A549 (cell line): ENCODE data around the gene PPP4R4. TPM values are rescaled to one million over a fixed set of nuclear protein-coding genes. Genes with fewer than 3 reads are reported as not detected.

Source experiments
- ATAC-seq, 2 experiments: fragments of 200-7000 bp in 1 of 2; fragments of >200 bp in 1 of 2; cut with Nextera tagmentation in 1 of 2; cut with Tn5 transposase in 1 of 2; 3 replicates each; pipeline versions ENCODE4 v1.8.0 to v1.9.1; 2018 to 2020; ENCODE audit warnings: mild to moderate bottlenecking in 1 of 2, moderate library complexity in 1 of 2
- CTCF ChIA-PET: fragments of 300-600 bp; sonication (Branson Sonifier 250); formaldehyde crosslinking; extraction: SDS; loops from one replicate; lab custom pipeline; 2021; ENCODE audit warnings: antibody characterized with exemption, inconsistent platforms; lab: Yijun Ruan, JAX
- POLR2A ChIA-PET: fragments of 350-600 bp; formaldehyde crosslinking; extraction: SDS; loops from one replicate; lab custom pipeline; 2021; ENCODE audit warnings: antibody characterized with exemption, inconsistent platforms; lab: Yijun Ruan, JAX
- DNase-seq, 2 experiments: peaks; one replicate each; pipeline versions ENCODE4 v3.0.0 to v3.0.0-alpha.2; 2011 to 2016; ENCODE audit warnings: low read depth in 1 of 2, low spot score in 1 of 2
- FAIRE-seq: peaks from 2 replicates; lab custom pipeline; 2011; peaks lifted over from hg19 to GRCh38; lab: Jason Lieb, UNC
- H3K27ac ChIP-seq, 2 experiments: fragments of >200 bp; sonication (Bioruptor Twin); formaldehyde crosslinking; 3 replicates each; pipeline ENCODE4 v1.5.1; 2016 to 2017
- H3K4me1 ChIP-seq: fragments of >200 bp; sonication (Bioruptor Twin); formaldehyde crosslinking; 3 replicates; pipeline ENCODE4 v1.6.1; 2016
- H3K4me2 ChIP-seq: fragments of >200 bp; sonication (Bioruptor Twin); formaldehyde crosslinking; 3 replicates; pipeline ENCODE4 v1.6.1; 2016
- H3K4me3 ChIP-seq: fragments of >200 bp; sonication (Bioruptor Twin); formaldehyde crosslinking; 3 replicates; pipeline ENCODE4 v1.5.1; 2016
- H3K9me3 ChIP-seq: fragments of >200 bp; sonication (Bioruptor Twin); formaldehyde crosslinking; 3 replicates; pipeline ENCODE4 v1.6.1; 2016
- BCL3 ChIP-seq: fragments of >200 bp; sonication (Bioruptor Twin); formaldehyde crosslinking; IDR thresholded peaks from 3 replicates; pipeline ENCODE4 v1.6.1; 2016
- CBX2 ChIP-seq: fragments of 200-600 bp; sonication (generic); IDR thresholded peaks from 2 replicates; pipeline ENCODE4 v1.6.1; 2016; ENCODE audit warnings: low read depth, mild to moderate bottlenecking, borderline replicate concordance
- CBX8 ChIP-seq: fragments of 200-600 bp; sonication (generic); IDR thresholded peaks from 2 replicates; pipeline ENCODE4 v1.6.1; 2016
- CEBPB ChIP-seq, 2 experiments: fragments of >200 bp in 1 of 2; sonication (Bioruptor Twin) in 1 of 2; formaldehyde crosslinking in 1 of 2; IDR thresholded peaks; 2 replicates each; pipeline ENCODE4 v1.6.1; 2012 to 2016
- ELK1 ChIP-seq: fragments of 150-350 bp; IDR thresholded peaks from 2 replicates; pipeline ENCODE4 v1.6.1; 2014; ENCODE audit warnings: low read depth, mild to moderate bottlenecking, low read length
- EP300 ChIP-seq, 2 experiments: fragments of >200 bp; sonication (Bioruptor Twin); formaldehyde crosslinking; IDR thresholded peaks; 2 replicates in 1 of 2; 3 replicates in 1 of 2; pipeline ENCODE4 v1.6.1; 2016 to 2017
- FOSB ChIP-seq: fragments of 250-450 bp; sonication (Bioruptor Pico); IDR thresholded peaks from 2 replicates; pipeline ENCODE4 v1.5.0; 2020; ENCODE audit warnings: mild to moderate bottlenecking, moderate library complexity
- HEYL ChIP-seq: fragments of 250-450 bp; sonication (Bioruptor Pico); IDR thresholded peaks from 2 replicates; pipeline ENCODE4 v1.8.0; 2021; ENCODE audit warnings: mild to moderate bottlenecking, moderate library complexity
- HOXA7 ChIP-seq: fragments of 250-450 bp; sonication (Bioruptor Pico); IDR thresholded peaks from 2 replicates; pipeline ENCODE4 v1.5.0; 2020; ENCODE audit warnings: mild to moderate bottlenecking, moderate library complexity
- MYC ChIP-seq: IDR thresholded peaks from 2 replicates; pipeline ENCODE4 v1.6.1; 2012; ENCODE audit warnings: mild to moderate bottlenecking, inconsistent platforms, low read length, improper control_type of control experiment, borderline replicate concordance
- SMC3 ChIP-seq: fragments of >200 bp; sonication (Bioruptor Twin); formaldehyde crosslinking; IDR thresholded peaks from 3 replicates; pipeline ENCODE4 v1.6.1; 2018; ENCODE audit warnings: inconsistent platforms
- TFCP2L1 ChIP-seq: fragments of 250-450 bp; sonication (Bioruptor Pico); IDR thresholded peaks from 2 replicates; pipeline ENCODE4 v1.5.0; 2021; ENCODE audit warnings: mild to moderate bottlenecking
- TP53 ChIP-seq: fragments of 250-450 bp; sonication (Bioruptor Pico); IDR thresholded peaks from 2 replicates; pipeline ENCODE4 v1.5.0; 2021; ENCODE audit warnings: mild to moderate bottlenecking, moderate library complexity
- WGBS: methylation state at CpG from one replicate; pipeline ENCODE4 v1.1.6; 2017; ENCODE audit errors: missing lambda C conversion rate; 5-methylcytosine and 5-hydroxymethylcytosine counted together
- polyA plus RNA-seq, 4 experiments: library from polyadenylated mRNA; depleted of rRNA in 3 of 4; stranded (reverse); fragments of >200 nt; fragmentation: RNase III in 1 of 4; extraction: RNeasy Plus Mini Kit Qiagen cat#74134 plus additional on column Dnase treatment in 1 of 4; gene quantifications; 2 replicates in 3 of 4; 3 replicates in 1 of 4; pipeline ENCODE4 v1.2.3, GENCODE V29; 2011 to 2017
- TF ChIP-seq, protein P1 (sequence below): fragments of 250-450 bp; sonication (Bioruptor Pico); IDR thresholded peaks from 2 replicates; pipeline ENCODE4 v1.5.0; 2021; ENCODE audit warnings: mild to moderate bottlenecking, moderate library complexity, borderline replicate concordance
- TF ChIP-seq, protein P2 (sequence below): fragments of 450-650 bp; IDR thresholded peaks from 2 replicates; pipeline ENCODE4 v1.6.1; 2014; ENCODE audit warnings: antibody characterized with exemption

PPP4R4 gene
- polyA plus RNA-seq, 2 of the 4 experiments (the other 2 are of a cell fraction) = 0.12 to 0.25 TPM

- H3K27ac ChIP-seq = no peak overlapping the region
- TF ChIP-seq HEYL (CRISPR knock-in tag) (no peak), EP300 (IDR thresholded peaks at IDR 0.05) (no peak)
- no peak for FAIRE-seq
- no peak for DNase-seq
- ChIA-PET CTCF (no interaction called here), POLR2A (no interaction called here)
- WGBS = 32% methylated on average over 2 of the region's 2 CpGs
- H3K9me3 ChIP-seq = no peaks in the 10 kb centered on the region
- no peak overlapping the region for H3K4me2 ChIP-seq
- no peaks in the 10 kb centered on the region for H3K4me1 ChIP-seq
- ATAC-seq = no peak
- no peak overlapping the region for H3K4me3 ChIP-seq
These were observed 110.1 kb downstream of the PPP4R4 start for GRCh38 chr14:94284221-94284620.

- no peak for DNase-seq
- CTCF ChIA-PET = interaction anchor here (0.6 kb wide), 1 partner anchor 587 kb away, joined by 3 read pairs; no protein-coding TSS in a partner anchor
- H3K4me1 ChIP-seq = no peaks in the 10 kb centered on the region
- H3K27ac ChIP-seq = no peak overlapping the region
- H3K9me3 ChIP-seq = no peaks in the 10 kb centered on the region
- H3K4me2 ChIP-seq = no peak overlapping the region
- POLR2A ChIA-PET = no interaction called here
- no peak overlapping the region for H3K4me3 ChIP-seq
- TF ChIP-seq BCL3 (no peak), TP53 (CRISPR knock-in tag) (no peak), SMC3 (no peak), CBX2 (no peak), CEBPB (IDR thresholded peaks at IDR 0.05) (no peak), MYC (no peak), ELK1 (no peak), HOXA7 (no peak), CBX8 (no peak), TFCP2L1 (CRISPR knock-in tag) (no peak)
- TF ChIP-seq, protein P1, sequence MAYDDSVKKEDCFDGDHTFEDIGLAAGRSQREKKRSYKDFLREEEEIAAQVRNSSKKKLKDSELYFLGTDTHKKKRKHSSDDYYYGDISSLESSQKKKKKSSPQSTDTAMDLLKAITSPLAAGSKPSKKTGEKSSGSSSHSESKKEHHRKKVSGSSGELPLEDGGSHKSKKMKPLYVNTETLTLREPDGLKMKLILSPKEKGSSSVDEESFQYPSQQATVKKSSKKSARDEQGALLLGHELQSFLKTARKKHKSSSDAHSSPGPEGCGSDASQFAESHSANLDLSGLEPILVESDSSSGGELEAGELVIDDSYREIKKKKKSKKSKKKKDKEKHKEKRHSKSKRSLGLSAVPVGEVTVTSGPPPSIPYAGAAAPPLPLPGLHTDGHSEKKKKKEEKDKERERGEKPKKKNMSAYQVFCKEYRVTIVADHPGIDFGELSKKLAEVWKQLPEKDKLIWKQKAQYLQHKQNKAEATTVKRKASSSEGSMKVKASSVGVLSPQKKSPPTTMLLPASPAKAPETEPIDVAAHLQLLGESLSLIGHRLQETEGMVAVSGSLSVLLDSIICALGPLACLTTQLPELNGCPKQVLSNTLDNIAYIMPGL = no peak
- TF ChIP-seq, protein P2, sequence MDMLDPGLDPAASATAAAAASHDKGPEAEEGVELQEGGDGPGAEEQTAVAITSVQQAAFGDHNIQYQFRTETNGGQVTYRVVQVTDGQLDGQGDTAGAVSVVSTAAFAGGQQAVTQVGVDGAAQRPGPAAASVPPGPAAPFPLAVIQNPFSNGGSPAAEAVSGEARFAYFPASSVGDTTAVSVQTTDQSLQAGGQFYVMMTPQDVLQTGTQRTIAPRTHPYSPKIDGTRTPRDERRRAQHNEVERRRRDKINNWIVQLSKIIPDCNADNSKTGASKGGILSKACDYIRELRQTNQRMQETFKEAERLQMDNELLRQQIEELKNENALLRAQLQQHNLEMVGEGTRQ = no peak
- no peak for FAIRE-seq
- no peak for ATAC-seq
These were observed 111.0 kb downstream of the PPP4R4 start for GRCh38 chr14:94285158-94285557.

DNA sequence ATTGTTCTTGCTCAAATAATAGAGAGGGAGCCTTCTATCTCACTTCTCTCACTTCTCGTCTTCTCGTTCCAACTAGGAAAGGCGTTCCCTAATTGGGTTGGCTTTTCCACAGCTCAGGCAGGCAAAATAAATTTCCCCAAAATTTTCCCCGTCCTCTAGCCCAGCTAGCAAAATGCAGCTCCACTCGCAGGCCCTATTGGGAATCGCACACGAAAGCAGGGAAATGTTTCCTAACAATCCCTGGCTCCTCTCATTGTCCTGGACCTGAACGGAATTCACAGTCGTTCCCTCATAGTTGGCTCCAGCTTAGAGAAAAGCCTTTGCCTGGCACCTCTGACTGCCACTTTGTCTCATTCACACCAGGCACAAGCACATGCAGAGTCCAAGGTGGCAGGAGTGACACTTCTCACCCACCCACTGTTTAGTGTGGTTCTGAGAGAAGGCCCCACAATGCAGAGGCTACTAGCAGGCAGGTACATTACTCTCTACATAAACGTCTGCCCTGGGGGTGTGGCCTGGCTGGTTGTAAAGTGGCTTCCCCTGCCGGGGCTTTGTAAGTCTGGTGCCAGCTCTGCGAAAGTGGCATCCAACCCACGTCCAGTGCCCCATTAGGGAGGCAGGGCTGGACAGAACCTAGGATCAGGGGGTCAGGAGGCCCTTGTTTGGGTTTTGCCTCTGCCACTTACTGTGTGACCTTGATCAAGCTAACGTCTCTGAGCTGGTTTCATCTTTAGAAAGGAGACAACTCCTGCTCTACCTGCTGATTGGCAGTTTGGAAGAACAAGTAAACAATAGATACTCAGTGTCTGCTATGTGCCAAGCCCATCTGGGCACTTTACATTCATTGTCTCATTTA is 114.7 kb downstream of the PPP4R4 start:
- ATAC-seq = no peak
- H3K4me1 ChIP-seq = no peaks in the 10 kb centered on the region
- 67% methylated on average over 10 of the region's 14 CpGs for WGBS
- H3K4me2 ChIP-seq = no peak overlapping the region
- no peak for TF ChIP-seq FOSB
- H3K27ac ChIP-seq = no peak overlapping the region
- CTCF ChIA-PET = interaction anchor here (1.4 kb wide), 1 partner anchor 197 kb away, joined by 3 read pairs; no protein-coding TSS in a partner anchor
- no peaks in the 10 kb centered on the region for H3K9me3 ChIP-seq
- POLR2A ChIA-PET = no interaction called here
- DNase-seq = no peak
- no peak overlapping the region for H3K4me3 ChIP-seq
- no peak for FAIRE-seq
